ENCODE measurements around the gene XXYLT1.
A peak's percentile ranks its signal among the peaks of the same experiment; 100 is the strongest.

The XXYLT1 gene

GRCh38 chr3:195028877-195029606 lies 241.9 kb downstream of the XXYLT1 start:
- DNase-seq (ENCODE audit: low read depth, low spot score): no peak

GRCh38 chr3:195025884-195026200 lies 245.1 kb downstream of the XXYLT1 start:
- DNase-seq (ENCODE audit: low read depth, low spot score): no peak

- no peak for DNase-seq (ENCODE audit: low read depth, low spot score)
Observed at GRCh38 chr3:195025056-195025883, 245.7 kb downstream of the XXYLT1 start.

GRCh38 chr3:195023989-195024388 lies 247.0 kb downstream of the XXYLT1 start:
- no peak for DNase-seq (ENCODE audit: low read depth, low spot score)

GRCh38 chr3:195023576-195023975 lies 247.4 kb downstream of the XXYLT1 start:
- no peak for DNase-seq (ENCODE audit: low read depth, low spot score)

GRCh38 chr3:195021692-195022091 lies 249.3 kb downstream of the XXYLT1 start:
- peak; percentile 77 for DNase-seq (ENCODE audit: low read depth, low spot score)

DNA sequence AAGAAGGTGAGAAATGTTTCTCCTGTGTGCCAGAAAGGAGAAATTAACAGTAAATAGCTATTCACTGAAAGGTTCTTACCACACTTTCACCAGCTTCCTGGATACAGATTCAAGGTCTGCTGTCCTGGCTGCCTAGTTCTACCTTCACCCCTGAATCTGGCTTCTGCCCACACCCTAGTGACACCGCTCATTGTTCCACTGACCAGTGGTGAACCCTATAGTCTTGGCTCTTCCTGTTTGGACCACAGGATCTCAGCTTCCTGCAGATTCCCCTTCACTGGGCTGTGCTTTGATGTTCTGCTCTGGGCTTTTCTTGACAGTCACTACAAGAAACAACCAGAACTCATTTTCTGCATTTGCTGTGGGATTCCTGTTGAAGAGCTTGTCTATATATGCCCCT lies 250.0 kb downstream of the XXYLT1 start:
- no peak for DNase-seq (ENCODE audit: low read depth, low spot score)

DNA sequence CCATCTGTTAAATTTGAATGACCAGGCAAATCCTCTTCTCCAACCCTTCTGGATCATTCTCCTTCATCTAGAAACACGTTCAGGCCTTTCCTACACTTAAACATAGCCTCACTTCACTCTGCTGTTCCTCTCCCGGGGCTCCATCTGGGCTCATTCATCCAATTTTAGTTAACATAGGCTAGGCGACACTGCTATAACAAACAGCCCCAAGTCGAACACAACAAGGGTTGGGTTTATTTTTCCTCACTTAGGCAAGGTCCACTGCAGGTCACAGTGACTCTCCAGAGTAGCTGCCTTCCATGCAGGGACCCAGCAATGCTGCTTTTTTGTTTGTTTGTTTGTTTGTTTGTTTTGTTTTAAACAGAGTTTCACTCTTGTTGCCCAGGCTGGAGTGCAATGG lies 250.8 kb downstream of the XXYLT1 start:
- no peak for DNase-seq (ENCODE audit: low read depth, low spot score)

- DNase-seq (ENCODE audit: low read depth, low spot score): no peak
Observed at GRCh38 chr3:195019335-195019734, 251.6 kb downstream of the XXYLT1 start.

Data from ELF-1 (cell line).